SK-N-MC (cell line): ENCODE results near the gene GPC3.

Experiments
- DNase-seq: peaks from one replicate; pipeline ENCODE4 v3.0.0-alpha.2; 2011; ENCODE audit warnings: low read depth, low spot score
- H3K27ac ChIP-seq: fragments of 200-600 bp; sonication (generic); 2 replicates; pipeline ENCODE4 v1.5.1; 2016; ENCODE audit warnings: mixed run types
- H3K36me3 ChIP-seq: fragments of 200-600 bp; sonication (generic); 2 replicates; pipeline ENCODE4 v1.6.1; 2017; ENCODE audit warnings: antibody characterized with exemption, low read length, mixed read lengths; ENCODE audit not compliant: insufficient read depth
- H3K4me3 ChIP-seq: fragments of 200-600 bp; sonication (generic); 2 replicates; pipeline ENCODE4 v1.5.1; 2016
- H3K9ac ChIP-seq: fragments of 200-600 bp; sonication (generic); 2 replicates; pipeline ENCODE4 v1.8.0; 2017; ENCODE audit warnings: mixed run types, mixed read lengths; ENCODE audit not compliant: insufficient read length
- H3K9me3 ChIP-seq: fragments of 200-600 bp; sonication (generic); 2 replicates; pipeline ENCODE4 v1.6.1; 2017; ENCODE audit warnings: low read depth, mild to moderate bottlenecking, antibody characterized with exemption, low read length, moderate library complexity, mixed read lengths
- EZH2 ChIP-seq: fragments of 200-600 bp; sonication (generic); IDR thresholded peaks from one replicate; pipeline ENCODE4 v1.6.1; 2017; ENCODE audit warnings: antibody characterized with exemption
- FOXP2 ChIP-seq: optimal IDR thresholded peaks from 2 replicates; pipeline ENCODE3; 2011; ENCODE audit warnings: mild to moderate bottlenecking, moderate library complexity; ENCODE audit not compliant: insufficient read depth; ENCODE audit errors: extremely low read length, control extremely low read depth
- POLR2AphosphoS5 ChIP-seq: IDR thresholded peaks from 2 replicates; pipeline ENCODE4 v1.6.1; 2012; ENCODE audit warnings: mild to moderate bottlenecking, low read depth, low read length, borderline replicate concordance

Gene GPC3

GRCh38 chrX:133685822-133686221 is 299.6 kb downstream of the GPC3 start:
- Histone ChIP-seq H3K9me3 (no peaks in the 10 kb centered on the region), H3K4me3 (no peak overlapping the region), H3K9ac (no peak overlapping the region), H3K36me3 (no peaks in the 10 kb centered on the region), H3K27ac (no peak overlapping the region)
- no peak for TF ChIP-seq POLR2AphosphoS5
- TF ChIP-seq EZH2 = no peak
- no peak for DNase-seq

- no peaks in the 10 kb centered on the region for H3K9me3 ChIP-seq
- TF ChIP-seq POLR2AphosphoS5 (no peak), EZH2 (no peak), FOXP2 (no peak)
- no peak overlapping the region for H3K27ac ChIP-seq
- H3K9ac ChIP-seq = no peak overlapping the region
- H3K4me3 ChIP-seq = no peak overlapping the region
- no peaks in the 10 kb centered on the region for H3K36me3 ChIP-seq
- no peak for DNase-seq
These were observed 303.5 kb downstream of the GPC3 start for GRCh38 chrX:133681897-133682296.

- DNase-seq = no peak
- no peak for TF ChIP-seq EZH2
- TF ChIP-seq FOXP2 = no peak
- no peak for TF ChIP-seq POLR2AphosphoS5
- no peaks in the 10 kb centered on the region for H3K9me3 ChIP-seq
- H3K9ac ChIP-seq = no peak overlapping the region
- H3K4me3 ChIP-seq = no peak overlapping the region
- H3K36me3 ChIP-seq = no peaks in the 10 kb centered on the region
- no peak overlapping the region for H3K27ac ChIP-seq
These were observed 304.0 kb downstream of the GPC3 start for GRCh38 chrX:133681421-133681820.

- Histone ChIP-seq H3K9me3 (no peaks in the 10 kb centered on the region), H3K9ac (no peak overlapping the region), H3K4me3 (no peak overlapping the region), H3K27ac (no peak overlapping the region), H3K36me3 (no peaks in the 10 kb centered on the region)
- TF ChIP-seq POLR2AphosphoS5 (no peak), FOXP2 (no peak), EZH2 (no peak)
- no peak for DNase-seq
These were observed 308.0 kb downstream of the GPC3 start for GRCh38 chrX:133677123-133678063.

GRCh38 chrX:133676344-133677122 is 308.9 kb downstream of the GPC3 start:
- no peak for DNase-seq
- H3K9me3 ChIP-seq = no peaks in the 10 kb centered on the region
- no peak overlapping the region for H3K4me3 ChIP-seq
- TF ChIP-seq EZH2 (no peak), FOXP2 (no peak), POLR2AphosphoS5 (no peak)
- no peak overlapping the region for H3K9ac ChIP-seq
- no peaks in the 10 kb centered on the region for H3K36me3 ChIP-seq
- H3K27ac ChIP-seq = no peak overlapping the region

GRCh38 chrX:133674726-133675470 is 310.5 kb downstream of the GPC3 start:
- DNase-seq = no peak
- no peaks in the 10 kb centered on the region for H3K9me3 ChIP-seq
- H3K4me3 ChIP-seq = no peak overlapping the region
- H3K27ac ChIP-seq = no peak overlapping the region
- H3K36me3 ChIP-seq = no peaks in the 10 kb centered on the region
- H3K9ac ChIP-seq = no peak overlapping the region
- TF ChIP-seq FOXP2 = no peak
- TF ChIP-seq POLR2AphosphoS5 = no peak
- TF ChIP-seq EZH2 = no peak

- no peak for TF ChIP-seq EZH2
- TF ChIP-seq FOXP2 = no peak
- H3K9me3 ChIP-seq = no peaks in the 10 kb centered on the region
- DNase-seq = peak; percentile 20
- no peak overlapping the region for H3K27ac ChIP-seq
- H3K4me3 ChIP-seq = no peak overlapping the region
- H3K9ac ChIP-seq = no peak overlapping the region
- H3K36me3 ChIP-seq = no peaks in the 10 kb centered on the region
These were observed 315.0 kb downstream of the GPC3 start for GRCh38 chrX:133670383-133670782.

GRCh38 chrX:133669214-133669613 is 316.2 kb downstream of the GPC3 start:
- TF ChIP-seq EZH2 (no peak), FOXP2 (no peak), POLR2AphosphoS5 (no peak)
- Histone ChIP-seq H3K9ac (no peak overlapping the region), H3K4me3 (no peak overlapping the region), H3K27ac (no peak overlapping the region), H3K36me3 (no peaks in the 10 kb centered on the region), H3K9me3 (no peaks in the 10 kb centered on the region)
- DNase-seq = no peak
